Measurements from ENCODE around the gene BPIFB3. TPM values are rescaled to one million over a fixed set of nuclear protein-coding genes. Genes with fewer than 3 reads are reported as not detected.

Gene BPIFB3
- total and polyA plus RNA-seq, 9 of the 15 experiments (the other 6 are each of a cell fraction or from before 2014, with no cell fraction given) = not detected

- intact Hi-C loops (cut with micrococcal nuclease) = no loop called here
- peaks cover 14 to 41% of the 10 kb centered on the region in 2 experiments; a peak in 4 of 5 replicates for H3K27me3 ChIP-seq (ENCODE audit: control insufficient read depth in 2 of 2, insufficient read depth in 2 of 2, low read length in 2 of 2)
Measured at GRCh38 chr20:33083544-33084340, 30.0 kb downstream of the BPIFB3 start.

GRCh38 chr20:33084722-33085121 lies 31.0 kb downstream of the BPIFB3 start:
- Histone ChIP-seq H3K27ac (ENCODE audit: extremely low read depth, low read depth, low read length) (no peak overlapping the region), H3K9me3 (replicated peaks; ENCODE audit: control insufficient read depth, insufficient read depth, low read depth, low read length) (no peaks in the 10 kb centered on the region), H3K4me2 (ENCODE audit: insufficient read depth, low read length) (no peak overlapping the region), H3K4me3 (no peak overlapping the region), H4K20me1 (replicated peaks; ENCODE audit: control insufficient read depth, insufficient read depth, low read length) (peaks cover 7% of the 10 kb centered on the region; the same call in 1 of the 2 replicates), H3K9ac (ENCODE audit: insufficient read depth in 1 of 2, low read depth in 2 of 2, low read length in 2 of 2) (no peak overlapping the region), H3K79me2 (ENCODE audit: control insufficient read depth, insufficient read depth, low read length) (no peaks in the 10 kb centered on the region), H3K36me3 (ENCODE audit: control insufficient read depth, insufficient read depth, low read length) (no peaks in the 10 kb centered on the region), H3K27me3 (ENCODE audit: control insufficient read depth in 2 of 2, insufficient read depth in 2 of 2, low read length in 2 of 2) (peaks cover 14 to 50% of the 10 kb centered on the region in 2 experiments; a peak in 4 of 5 replicates), H2AFZ (ENCODE audit: low read depth, low read length) (no peak overlapping the region), H3K9me1 (ENCODE audit: control insufficient read depth, insufficient read depth, low read length) (no peaks in the 10 kb centered on the region), H3K4me1 (replicated peaks in 1 of 2; ENCODE audit: control insufficient read depth in 2 of 2, insufficient read depth in 2 of 2, low read length in 2 of 2) (peaks cover 0 to 5% of the 10 kb centered on the region in 2 experiments; a peak in 1 of 5 replicates)
- DNase-seq (ENCODE audit: extremely low read depth in 1 of 4, low spot score in 3 of 4) (no peak), ATAC-seq (no peak), FAIRE-seq (no peak)
- intact Hi-C loops (cut with micrococcal nuclease) = no loop called here
- BruUV-seq (replicated peaks) = no TSS peak
- POLR2A ChIA-PET = no interaction called here
- in situ Hi-C loops (cut with MboI) = no loop called here
- CTCF ChIA-PET (ENCODE audit: low intra/inter-chr PET ratio) = no interaction called here
- 2% methylated on average over 14 of the region's 15 CpGs for WGBS (ENCODE audit: insufficient coverage, low coverage, missing lambda C conversion rate)
- no peak for TF ChIP-seq XRCC5 (IDR thresholded peaks at IDR 0.05; ENCODE audit: low read depth, low read length)
- TF ChIP-seq NFIC (IDR thresholded peaks at IDR 0.05) = no peak
- TF ChIP-seq ZKSCAN1 (IDR thresholded peaks at IDR 0.05; ENCODE audit: low read depth, low read length) = no peak
- no peak for TF ChIP-seq HINFP (tag; conservative IDR thresholded peaks at IDR 0.05; ENCODE audit: low read depth)
- no peak for TF ChIP-seq FOXP1 (CRISPR knock-in tag; IDR thresholded peaks at IDR 0.05)
- no peak for TF ChIP-seq ZNF133 (CRISPR knock-in tag; IDR thresholded peaks at IDR 0.05)
- TF ChIP-seq ZNF449 (CRISPR knock-in tag; IDR thresholded peaks at IDR 0.05) = no peak
- no peak for TF ChIP-seq TGIF2 (CRISPR knock-in tag; IDR thresholded peaks at IDR 0.05)
- TF ChIP-seq FIP1L1 (IDR thresholded peaks at IDR 0.05; ENCODE audit: low read depth, low read length, poor library complexity, severe bottlenecking) = no peak
- no peak for TF ChIP-seq TAL1 (IDR thresholded peaks at IDR 0.05)

More at GRCh38 chr20:33083544-33084340, 30.0 kb downstream of the BPIFB3 start:
- H3K9ac ChIP-seq (ENCODE audit: insufficient read depth in 1 of 2, low read depth in 2 of 2, low read length in 2 of 2) = no peak overlapping the region
- in situ Hi-C loops (cut with MboI) = no loop called here
- H3K36me3 ChIP-seq (ENCODE audit: control insufficient read depth, insufficient read depth, low read length) = no peaks in the 10 kb centered on the region
- FAIRE-seq (no peak), ATAC-seq (no peak), DNase-seq (ENCODE audit: extremely low read depth in 1 of 4, low spot score in 3 of 4) (no peak)
- H2AFZ ChIP-seq (ENCODE audit: low read depth, low read length) = no peak overlapping the region
- 9% methylated on average over 20 of the region's 20 CpGs for WGBS (ENCODE audit: insufficient coverage, low coverage, missing lambda C conversion rate)
- BruUV-seq (replicated peaks) = no TSS peak
- no peak overlapping the region for H3K4me3 ChIP-seq
- H4K20me1 ChIP-seq (replicated peaks; ENCODE audit: control insufficient read depth, insufficient read depth, low read length) = peaks cover 7% of the 10 kb centered on the region; the same call in 1 of the 2 replicates
- no peaks in the 10 kb centered on the region for H3K9me1 ChIP-seq (ENCODE audit: control insufficient read depth, insufficient read depth, low read length)
- H3K4me2 ChIP-seq (ENCODE audit: insufficient read depth, low read length) = no peak overlapping the region
- no peaks in the 10 kb centered on the region for H3K9me3 ChIP-seq (replicated peaks; ENCODE audit: control insufficient read depth, insufficient read depth, low read depth, low read length)
- H3K79me2 ChIP-seq (ENCODE audit: control insufficient read depth, insufficient read depth, low read length) = no peaks in the 10 kb centered on the region
- POLR2A ChIA-PET = no interaction called here
- CTCF ChIA-PET (ENCODE audit: low intra/inter-chr PET ratio) = interaction anchor here (0.7 kb wide), 1 partner anchor 11 kb away, joined by 4 read pairs; no protein-coding TSS in a partner anchor
- no peak for TF ChIP-seq GATAD2B (IDR thresholded peaks at IDR 0.05; ENCODE audit: borderline replicate concordance)
- no peak for TF ChIP-seq ZNF668 (CRISPR knock-in tag; IDR thresholded peaks at IDR 0.05)
- peak; percentile 26 for TF ChIP-seq ZFP36 (IDR thresholded peaks at IDR 0.05; ENCODE audit: low read depth, low read length, partially characterized antibody)
- peak; percentile 71 for TF ChIP-seq RBM25 (IDR thresholded peaks at IDR 0.05; ENCODE audit: low read depth, low read length, severe bottlenecking)
- TF ChIP-seq ZNF121 (CRISPR knock-in tag; conservative IDR thresholded peaks at IDR 0.05) = peak; percentile 43; the same call in 1 of the 2 replicates
- H3K27ac ChIP-seq (ENCODE audit: extremely low read depth, low read depth, low read length) = no peak overlapping the region
- peaks cover 0 to 5% of the 10 kb centered on the region in 2 experiments; a peak in 1 of 5 replicates for H3K4me1 ChIP-seq (replicated peaks in 1 of 2; ENCODE audit: control insufficient read depth in 2 of 2, insufficient read depth in 2 of 2, low read length in 2 of 2)
